Cardiac fibroblast (primary cell): ENCODE results near the gene IRF2BP2.

Experiments
- DNase-seq, 2 donors: peaks; one replicate each; pipeline versions ENCODE4 v3.0.0 to v3.0.0-alpha.2; 2010; ENCODE audit warnings: low read depth in 2 of 2
- H3K4me3 ChIP-seq, 2 donors: replicated peaks in 1 of 2; 1 replicate in 1 of 2; 2 replicates in 1 of 2; pipeline ENCODE4 v1.5.1; 2011; ENCODE audit warnings: low read depth in 2 of 2, low read length in 2 of 2, mild to moderate bottlenecking in 2 of 2, moderate library complexity in 1 of 2
- CTCF ChIP-seq: IDR thresholded peaks from one replicate; pipeline ENCODE4 v1.5.1; 2011; ENCODE audit warnings: low read depth, mild to moderate bottlenecking, low read length, inconsistent platforms

Gene IRF2BP2

GRCh38 chr1:234588386-234588785 is 21.6 kb downstream of the IRF2BP2 start:
- DNase-seq = peak in 1 of 2 donors; percentile 10
- TF ChIP-seq CTCF = no peak
- H3K4me3 ChIP-seq = no peak overlapping the region

GRCh38 chr1:234586892-234587485 is 23.0 kb downstream of the IRF2BP2 start:
- TF ChIP-seq CTCF = no peak
- no peak overlapping the region for H3K4me3 ChIP-seq
- DNase-seq = peak in 1 of 2 donors; percentile 18

DNA sequence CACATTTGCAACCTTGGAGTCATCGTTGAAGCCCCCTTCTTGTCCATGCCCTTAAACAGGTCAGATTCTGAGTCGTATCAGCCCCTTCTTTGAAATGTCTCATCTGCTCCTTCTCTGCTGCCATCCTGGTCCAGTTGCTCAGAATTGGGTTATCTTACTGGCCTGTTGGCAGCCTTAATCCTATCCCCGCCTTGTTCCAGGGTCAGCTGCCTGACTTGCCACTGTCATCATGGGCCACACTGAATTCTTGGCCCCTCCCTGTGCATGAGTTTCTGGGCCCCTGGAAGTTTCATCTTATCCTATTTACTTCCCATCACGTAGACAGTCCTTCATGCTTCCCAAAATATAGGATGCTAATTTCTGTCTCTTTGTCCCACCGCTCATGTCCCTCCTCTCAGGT is 23.7 kb downstream of the IRF2BP2 start:
- no peak for DNase-seq
- no peak for TF ChIP-seq CTCF
- H3K4me3 ChIP-seq = no peak overlapping the region

DNA sequence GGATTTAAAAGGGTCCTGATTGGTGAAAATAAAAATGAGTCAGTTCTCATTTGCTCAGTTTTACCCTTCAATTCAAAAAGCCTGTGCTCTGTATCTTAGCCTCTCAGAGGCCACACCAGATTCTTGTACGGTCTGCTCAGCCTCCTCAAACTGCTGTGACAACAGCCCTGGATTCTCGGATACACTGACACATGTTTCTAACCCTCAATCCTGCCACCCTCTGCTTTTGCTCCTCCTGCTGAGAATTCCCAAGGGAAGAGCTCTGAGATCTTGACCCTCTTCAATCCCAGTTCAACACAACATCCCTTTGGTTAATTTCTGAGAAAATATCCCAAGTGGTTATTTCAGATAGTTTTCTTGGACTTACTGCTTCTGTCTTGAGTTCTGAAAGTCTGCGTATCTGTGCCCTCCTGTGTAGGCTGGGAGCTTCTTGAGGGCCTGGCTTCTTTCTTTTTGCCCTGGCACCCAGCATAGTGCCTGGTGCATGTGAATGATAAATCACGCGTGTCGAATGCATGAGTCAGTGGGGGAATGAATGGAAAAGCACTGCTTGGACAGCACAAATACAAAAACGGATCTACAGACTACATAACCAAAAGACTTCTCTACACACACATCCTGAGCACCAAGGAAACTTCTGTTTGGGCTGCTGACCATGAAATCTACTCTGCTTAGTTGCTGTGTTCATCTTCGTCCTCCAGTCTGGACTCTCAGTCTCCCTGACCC is 24.5 kb downstream of the IRF2BP2 start:
- peak; percentile 66 to 73 for DNase-seq
- H3K4me3 ChIP-seq = no peak overlapping the region
- TF ChIP-seq CTCF = no peak

- peak; percentile 39 to 53 for DNase-seq
- TF ChIP-seq CTCF = no peak
- no peak overlapping the region for H3K4me3 ChIP-seq
These were observed 25.1 kb downstream of the IRF2BP2 start for GRCh38 chr1:234584926-234585325.

DNA sequence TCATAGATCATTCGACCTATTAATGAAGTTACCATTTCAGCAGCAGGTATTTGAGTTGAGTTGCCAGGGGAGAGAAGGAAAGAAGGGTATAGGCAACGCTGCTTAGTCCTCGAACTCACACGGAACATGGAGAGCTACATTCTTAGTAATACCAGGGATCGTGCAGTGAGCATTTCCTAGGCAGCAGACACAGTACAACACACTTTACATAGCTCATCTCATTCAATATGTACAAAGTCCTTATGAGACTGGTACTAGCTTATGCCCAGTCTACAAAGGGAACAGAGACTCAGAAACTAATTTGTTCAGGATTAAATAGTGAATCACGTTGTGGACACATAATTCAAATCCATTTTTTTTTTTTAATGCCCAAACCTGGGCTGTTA is 25.6 kb downstream of the IRF2BP2 start:
- no peak overlapping the region for H3K4me3 ChIP-seq
- no peak for TF ChIP-seq CTCF
- no peak for DNase-seq
